Natural killer cell treated with Interleukin-12 subunit alpha and Interleukin-12 subunit beta and Interleukin-15 and Interleukin-18, amount 100 ng/mL, for 72 hours (primary cell): Measurements from ENCODE around the gene TTC22. TPM values are rescaled to one million over a fixed set of nuclear protein-coding genes. Genes with fewer than 3 reads are reported as not detected.

ENCODE experiments used
- ATAC-seq, 2 donors: fragments of 150-1000 bp; cut with Tn5 transposase in 1 of 2; sonication (Bioruptor Pico), chemical (Tn5 transposase) in 1 of 2; 2 replicates each; pipeline ENCODE4 v1.10.0; 2021
- DNase-seq: peaks from one replicate; pipeline ENCODE4 v3.0.0; 2022; ENCODE audit warnings: low spot score
- H3K27ac Mint-ChIP-seq, 2 donors: 1 replicate in 1 of 2; 2 replicates in 1 of 2; pipeline ENCODE4 v1.8.0; 2022; ENCODE audit warnings: mixed read lengths in 2 of 2, mild to moderate bottlenecking in 1 of 2, moderate library complexity in 1 of 2
- H3K27me3 Mint-ChIP-seq, 2 donors: 1 replicate in 1 of 2; 2 replicates in 1 of 2; pipeline ENCODE4 v1.8.0; 2022; ENCODE audit warnings: mixed read lengths in 2 of 2
- H3K36me3 Mint-ChIP-seq: one replicate; pipeline ENCODE4 v1.8.0; 2022; ENCODE audit warnings: mixed read lengths
- H3K4me1 Mint-ChIP-seq, 2 donors: 1 replicate in 1 of 2; 2 replicates in 1 of 2; pipeline ENCODE4 v1.8.0; 2022; ENCODE audit warnings: low read depth in 2 of 2, mixed read lengths in 2 of 2, mild to moderate bottlenecking in 1 of 2
- H3K4me3 Mint-ChIP-seq: one replicate; pipeline ENCODE4 v1.8.0; 2022; ENCODE audit warnings: mixed read lengths
- H3K9me3 Mint-ChIP-seq: 2 replicates; pipeline ENCODE4 v1.8.0; 2022; ENCODE audit warnings: mixed read lengths
- total RNA-seq, 2 donors: library from RNA; stranded (reverse); gene quantifications; one replicate each; pipeline ENCODE4 v1.2.3, GENCODE V29; 2022

TTC22 gene
- total RNA-seq, 2 donors from 2014 or later, result 1.5 to 2.1 TPM

DNA sequence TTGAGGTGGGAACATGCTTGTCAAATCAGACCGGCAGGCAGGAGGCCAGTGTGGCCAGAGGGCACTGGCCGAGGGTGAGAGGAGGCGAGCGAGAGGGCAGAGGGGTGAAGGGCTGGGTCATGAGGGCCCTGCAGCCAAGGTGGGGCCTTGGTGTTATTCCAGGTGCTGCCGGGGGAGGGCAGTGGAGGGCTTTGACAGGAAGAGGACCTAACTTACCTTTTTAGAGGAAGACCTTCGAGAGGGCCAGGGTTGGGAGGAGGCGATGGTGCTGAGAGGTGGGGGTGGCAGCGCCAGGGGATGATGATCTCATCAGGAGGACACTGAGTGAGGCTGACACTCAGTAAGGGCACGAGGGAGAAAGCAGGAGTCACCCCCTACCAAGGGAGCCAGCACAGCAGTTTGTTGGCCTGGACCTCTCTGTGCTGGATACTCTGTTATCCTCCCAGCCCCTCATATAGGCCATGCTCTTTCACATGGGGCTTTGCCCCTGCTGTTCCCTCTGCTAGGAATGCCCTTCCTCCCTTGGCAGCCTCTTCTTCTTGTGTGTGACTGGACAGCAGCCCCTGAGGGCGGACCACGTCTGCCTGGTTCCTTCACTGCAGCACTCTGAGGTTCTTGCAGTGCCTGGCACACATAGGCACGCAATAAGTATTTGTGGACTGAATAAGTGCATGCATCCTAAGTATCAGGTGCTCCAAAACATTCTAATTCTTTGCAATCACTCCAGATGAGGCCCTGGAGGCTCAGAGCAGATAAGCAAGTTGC, 7.5 kb upstream of the TTC22 start:
- peak; percentile 51 for DNase-seq
- no peak for ATAC-seq
- Mint-ChIP-seq H3K27ac (peak overlapping the region; percentile 69), H3K4me3 (peak overlapping the region; percentile 82), H3K4me1 (peaks cover 62 to 82% of the 10 kb centered on the region in 2 donors), H3K36me3 (no peaks in the 10 kb centered on the region), H3K9me3 (no peaks in the 10 kb centered on the region), H3K27me3 (no peaks in the 10 kb centered on the region)

DNA sequence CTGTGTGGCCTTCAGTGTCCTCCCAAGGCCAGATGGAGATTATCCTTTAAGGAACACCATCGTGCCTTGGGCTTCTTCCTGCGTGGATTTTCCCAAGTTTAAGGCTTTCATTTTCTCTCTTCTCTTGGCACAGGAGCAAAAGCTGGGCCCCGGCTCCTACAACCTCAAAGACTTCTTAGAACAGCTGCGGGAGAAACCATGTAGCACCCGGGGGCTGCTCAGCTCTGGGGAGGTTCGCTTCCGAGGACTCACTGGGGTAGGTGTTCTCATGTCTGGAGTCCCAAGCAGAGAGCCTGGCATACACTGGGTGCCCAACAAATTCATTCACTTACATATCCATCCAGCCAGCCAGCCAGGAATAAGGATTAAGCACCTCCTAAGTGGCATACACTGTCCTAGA, 6.6 kb upstream of the TTC22 start:
- peak overlapping the region; percentile 82 for H3K4me3 Mint-ChIP-seq
- ATAC-seq (no peak), DNase-seq (no peak)
- no peaks in the 10 kb centered on the region for H3K36me3 Mint-ChIP-seq
- H3K27ac Mint-ChIP-seq, result peak overlapping the region; percentile 69
- H3K9me3 Mint-ChIP-seq, result no peaks in the 10 kb centered on the region
- H3K4me1 Mint-ChIP-seq, result peaks cover 62 to 84% of the 10 kb centered on the region in 2 donors
- H3K27me3 Mint-ChIP-seq, result no peaks in the 10 kb centered on the region

DNA sequence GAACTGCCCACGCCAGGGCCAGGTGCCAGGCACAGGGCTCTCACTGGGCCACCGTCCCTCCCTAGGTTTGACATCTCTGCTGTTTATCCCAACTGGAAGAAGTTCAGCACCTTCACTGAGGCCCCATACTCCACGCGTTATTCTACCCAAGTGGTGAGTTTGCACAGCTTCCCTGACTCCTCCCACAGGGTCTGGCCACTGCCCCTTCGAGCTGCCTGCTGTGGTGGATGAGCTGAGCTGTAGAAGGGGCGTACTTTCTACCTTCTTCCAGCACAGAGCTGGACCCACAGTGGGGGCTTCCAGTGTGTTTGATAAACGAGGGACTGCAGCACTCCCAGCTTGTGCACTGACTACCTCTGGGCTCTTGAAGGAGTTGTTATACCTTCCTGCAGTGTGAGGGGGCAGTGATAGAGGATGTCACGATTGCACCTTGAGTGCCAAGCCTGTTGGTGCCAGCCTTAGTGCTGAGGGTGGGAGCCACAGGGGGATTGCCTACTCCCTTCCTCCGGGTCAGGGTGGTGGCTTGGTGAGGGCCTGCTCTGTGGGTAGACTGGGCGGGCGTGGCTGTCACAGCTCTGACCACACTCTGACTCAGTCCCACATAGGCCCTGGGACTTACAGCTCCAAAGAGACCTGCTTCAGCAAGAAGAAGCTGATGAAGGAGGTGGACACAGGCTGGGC, 5.9 kb upstream of the TTC22 start:
- Mint-ChIP-seq H3K4me3 (peak overlapping the region; percentile 82), H3K27ac (peak overlapping the region; percentile 69), H3K27me3 (no peaks in the 10 kb centered on the region), H3K9me3 (no peaks in the 10 kb centered on the region), H3K4me1 (peaks cover 58 to 79% of the 10 kb centered on the region in 2 donors), H3K36me3 (no peaks in the 10 kb centered on the region)
- peak; percentile 90 for DNase-seq
- ATAC-seq, result peak; percentile 94

DNA sequence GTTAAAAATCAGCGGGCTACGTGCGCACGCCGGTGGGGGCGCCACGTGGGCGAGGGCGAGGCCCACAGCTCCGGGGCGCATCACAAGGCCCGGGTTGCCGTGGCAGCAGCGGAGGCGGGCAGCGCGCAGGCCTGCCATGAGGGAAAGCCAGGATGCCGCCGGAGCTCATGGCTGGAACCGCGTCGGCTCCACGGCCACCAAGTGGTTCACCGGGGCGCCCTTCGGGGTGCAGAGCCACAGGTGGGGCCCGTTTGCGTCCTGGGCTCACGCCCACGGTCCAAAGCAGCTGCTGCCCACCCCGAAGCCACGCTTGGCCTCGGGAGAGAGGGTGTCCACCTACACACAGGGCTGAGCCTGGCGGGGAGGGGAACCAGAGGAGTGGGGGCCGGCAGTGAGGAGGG, 4.9 kb upstream of the TTC22 start:
- Mint-ChIP-seq H3K27ac (no peak overlapping the region), H3K9me3 (no peaks in the 10 kb centered on the region), H3K4me1 (peaks cover 64 to 83% of the 10 kb centered on the region in 2 donors), H3K36me3 (no peaks in the 10 kb centered on the region), H3K4me3 (no peak overlapping the region), H3K27me3 (no peaks in the 10 kb centered on the region)
- peak; percentile 60 for DNase-seq
- no peak for ATAC-seq

DNA sequence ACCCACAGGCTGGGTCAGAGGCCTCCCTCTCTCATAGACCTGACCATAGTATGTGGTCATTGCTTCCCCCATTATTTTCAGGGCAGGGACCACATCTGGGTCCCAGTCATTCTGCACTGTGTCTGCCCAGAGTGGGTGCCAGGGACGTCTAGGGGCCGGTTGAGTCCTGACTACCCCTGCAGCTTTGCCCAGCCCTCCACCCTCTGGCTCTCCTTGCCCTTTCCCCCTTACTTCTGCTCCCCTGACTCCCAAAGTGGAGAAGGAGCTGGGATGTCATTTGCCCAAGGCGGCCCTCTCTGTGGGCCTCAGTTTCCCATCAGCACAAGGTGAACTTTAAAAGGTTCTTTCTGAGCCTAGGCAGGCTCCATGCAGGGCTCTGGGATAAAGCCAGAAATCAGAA, 4.3 kb upstream of the TTC22 start:
- Mint-ChIP-seq H3K36me3 (no peaks in the 10 kb centered on the region), H3K27me3 (no peaks in the 10 kb centered on the region), H3K27ac (peak overlapping the region; percentile 83 to 93), H3K4me3 (peak overlapping the region; percentile 71), H3K9me3 (no peaks in the 10 kb centered on the region), H3K4me1 (peaks cover 64 to 78% of the 10 kb centered on the region in 2 donors)
- no peak for DNase-seq
- no peak for ATAC-seq

DNA sequence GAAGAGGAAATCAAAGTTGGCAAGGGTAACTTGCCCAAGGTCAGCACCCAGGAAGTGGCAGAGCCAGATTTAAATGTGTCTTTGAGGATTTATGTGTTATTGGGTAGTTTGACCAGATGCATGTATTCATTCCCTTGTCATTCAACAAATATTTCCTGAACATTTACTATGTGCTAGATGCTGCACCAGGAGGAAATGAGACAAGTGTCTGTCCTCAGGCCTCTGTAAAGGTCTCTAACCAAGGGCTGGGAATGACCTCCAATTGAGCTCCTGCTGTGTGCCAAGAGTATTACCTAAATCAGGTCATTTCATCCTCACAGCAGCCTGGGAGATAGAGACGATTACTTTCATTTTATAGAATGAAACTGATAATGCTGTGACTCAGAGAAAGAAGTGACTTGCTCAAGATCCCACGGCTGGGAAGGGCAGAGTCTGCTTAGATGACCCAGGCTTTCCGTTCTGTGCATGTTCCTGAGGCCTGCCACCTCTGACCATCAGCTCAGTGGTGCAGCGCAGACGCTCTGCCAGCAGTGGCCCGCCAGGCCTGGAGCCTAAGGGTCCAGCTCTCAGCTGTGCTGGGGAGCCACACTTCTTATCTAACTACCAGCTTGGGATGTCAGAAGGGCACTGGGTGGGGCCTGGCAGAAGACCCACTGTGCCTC, 3.5 kb upstream of the TTC22 start:
- H3K27ac Mint-ChIP-seq, result peak overlapping the region; percentile 83 to 93
- peaks cover 64 to 77% of the 10 kb centered on the region in 2 donors for H3K4me1 Mint-ChIP-seq
- ATAC-seq (peak; percentile 59 to 77), DNase-seq (no peak)
- no peaks in the 10 kb centered on the region for H3K9me3 Mint-ChIP-seq
- no peaks in the 10 kb centered on the region for H3K36me3 Mint-ChIP-seq
- no peaks in the 10 kb centered on the region for H3K27me3 Mint-ChIP-seq
- peak overlapping the region; percentile 71 for H3K4me3 Mint-ChIP-seq

DNA sequence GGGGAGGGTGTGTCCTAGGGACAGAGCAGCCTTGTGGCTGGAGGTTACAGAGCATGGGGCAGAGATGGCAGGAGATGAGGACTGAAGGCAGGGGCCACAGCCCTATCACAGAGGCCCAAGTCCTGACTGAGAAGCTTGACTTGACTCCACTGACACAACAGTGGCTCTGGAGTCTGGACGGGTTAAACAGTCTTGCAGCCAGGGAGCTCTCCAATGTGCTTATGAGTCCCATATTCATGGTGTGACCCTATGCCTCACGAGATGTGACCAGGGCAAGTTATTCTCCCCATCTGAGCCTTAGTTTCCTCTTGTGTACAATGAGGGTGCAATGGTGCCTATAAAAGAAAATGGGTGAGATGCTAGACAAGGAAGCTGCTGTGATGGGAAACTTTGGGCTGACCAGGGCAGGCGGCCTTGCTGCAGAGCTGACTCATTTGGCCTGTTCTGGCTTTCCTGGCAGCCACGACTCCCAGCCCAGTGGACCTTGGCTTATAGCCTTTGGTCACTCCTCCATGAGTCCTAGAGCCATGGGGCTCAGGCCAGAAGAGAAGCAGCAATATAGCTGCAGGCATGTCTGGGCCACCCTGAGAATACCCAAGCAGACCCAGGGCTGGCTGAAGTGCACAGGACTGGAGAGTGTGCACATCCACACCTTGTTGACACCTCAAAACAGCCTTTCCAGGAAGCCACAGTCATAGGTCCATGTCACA, 2.8 kb upstream of the TTC22 start:
- Mint-ChIP-seq H3K4me1 (peaks cover 69 to 80% of the 10 kb centered on the region in 2 donors), H3K27me3 (no peaks in the 10 kb centered on the region), H3K27ac (peak overlapping the region; percentile 83 to 93), H3K36me3 (no peaks in the 10 kb centered on the region), H3K9me3 (no peaks in the 10 kb centered on the region), H3K4me3 (peak overlapping the region; percentile 71)
- ATAC-seq (no peak), DNase-seq (no peak)

DNA sequence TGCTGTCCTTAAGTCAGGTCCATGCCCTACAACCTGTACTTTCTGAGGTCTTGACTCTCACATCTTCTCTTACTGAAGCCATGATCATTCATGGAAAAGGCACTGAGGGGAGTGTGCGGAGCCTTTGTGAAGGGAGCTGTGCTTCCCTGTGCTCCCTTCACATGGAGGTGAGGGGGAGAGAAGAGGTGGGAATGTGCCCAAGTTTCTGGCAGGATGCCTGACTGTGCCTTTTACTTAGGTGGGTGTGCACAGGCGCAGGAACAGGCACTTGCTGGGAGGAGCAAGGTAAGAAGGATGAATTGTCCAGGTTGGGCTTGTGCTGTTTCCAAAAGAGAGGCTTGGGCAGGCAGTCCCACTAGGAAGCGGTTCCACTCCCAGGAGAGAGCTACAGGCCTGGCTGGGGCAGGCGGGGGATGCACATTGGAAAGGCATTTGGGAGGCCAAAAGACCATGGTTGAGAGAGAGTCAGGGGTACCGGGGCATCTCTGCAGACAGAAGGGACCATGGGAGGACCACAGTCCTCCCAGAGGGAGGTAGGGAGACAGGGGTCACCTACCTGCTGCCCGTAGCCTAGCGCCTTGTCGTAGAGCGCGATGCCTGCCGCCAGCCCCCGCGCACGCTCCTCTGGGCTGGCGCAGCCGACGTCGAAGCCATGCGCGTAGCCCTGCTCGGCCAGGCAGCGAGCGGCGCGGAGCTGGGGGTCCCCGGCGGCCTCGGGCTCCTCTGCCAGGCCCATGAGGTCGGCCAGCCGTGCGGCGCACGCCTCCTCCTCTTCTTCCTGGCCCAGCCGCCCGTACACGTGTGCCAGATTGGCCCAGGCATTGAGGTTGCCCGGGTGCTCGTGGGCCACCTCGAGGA, 853 bp downstream of the TTC22 start:
- ATAC-seq (no peak), DNase-seq (no peak)
- Mint-ChIP-seq H3K27me3 (no peaks in the 10 kb centered on the region), H3K4me1 (peaks cover 71 to 81% of the 10 kb centered on the region in 2 donors), H3K27ac (peak overlapping the region; percentile 91 to 96), H3K4me3 (peak overlapping the region; percentile 86), H3K36me3 (no peaks in the 10 kb centered on the region), H3K9me3 (no peaks in the 10 kb centered on the region)

DNA sequence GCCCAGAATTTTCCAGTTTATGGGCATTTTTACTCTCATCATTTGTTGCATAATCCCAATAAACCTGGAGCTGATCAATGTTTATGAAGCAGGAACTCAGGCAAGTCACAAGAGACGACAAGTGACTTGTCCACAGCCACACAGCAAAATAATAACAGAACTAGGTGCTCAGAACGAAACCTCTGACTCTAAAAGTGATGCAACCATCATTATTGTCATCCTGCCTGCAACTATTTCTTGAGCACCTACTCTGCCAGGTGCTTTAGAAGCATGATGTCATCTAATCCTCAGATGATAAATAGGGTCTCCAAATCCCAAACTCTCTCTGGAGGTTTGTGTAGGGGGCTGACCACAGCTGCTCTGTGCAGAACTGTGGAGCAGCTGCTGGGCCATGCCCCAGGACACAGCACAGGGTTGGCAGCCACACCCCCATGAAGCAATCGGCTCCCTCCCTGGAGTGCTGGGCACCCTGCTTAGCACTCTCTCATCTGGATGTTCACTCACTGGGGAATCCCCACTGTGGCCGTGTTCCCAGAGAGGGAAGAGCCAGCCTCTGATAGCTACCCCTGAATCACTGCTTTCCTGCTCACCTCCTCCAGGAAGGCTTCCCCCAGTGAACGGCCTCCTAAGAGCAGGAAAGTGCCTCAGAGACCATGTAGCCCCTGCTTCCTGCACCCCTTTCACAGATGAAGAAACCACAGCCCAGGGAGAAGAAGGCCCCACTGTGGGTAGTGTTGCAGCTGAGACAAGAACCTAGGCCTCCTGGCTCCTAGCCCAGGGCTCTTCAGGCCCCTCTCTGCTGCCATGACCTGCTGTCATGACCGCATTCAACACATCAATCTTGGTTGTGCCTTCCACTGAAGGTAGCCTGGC, 2.1 kb downstream of the TTC22 start:
- ATAC-seq (peak; percentile 78 to 90), DNase-seq (peak; percentile 85)
- H3K4me1 Mint-ChIP-seq, result peaks cover 67 to 71% of the 10 kb centered on the region in 2 donors

DNA sequence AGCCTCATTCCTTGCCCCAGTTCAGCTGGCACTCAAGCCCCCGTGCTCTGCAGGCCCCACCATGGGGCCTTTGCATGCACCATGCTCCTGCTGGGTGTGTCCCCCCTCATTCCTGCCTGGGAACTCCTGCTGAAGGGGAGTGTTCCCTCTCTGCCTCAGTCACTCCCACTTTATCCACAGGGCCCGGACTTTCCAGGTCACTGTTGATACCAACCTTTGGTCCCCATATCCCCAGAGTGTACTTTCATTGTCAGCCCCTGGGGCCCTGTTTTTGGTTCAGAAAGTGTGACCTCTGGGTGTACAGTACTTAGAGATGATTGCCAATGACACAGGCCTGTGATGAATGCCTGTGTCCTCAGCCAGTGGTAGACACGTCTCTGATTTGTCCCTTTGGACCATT, 2.9 kb downstream of the TTC22 start:
- H3K27ac Mint-ChIP-seq, result peak overlapping the region; percentile 91 to 96
- H3K4me1 Mint-ChIP-seq, result peaks cover 62 to 63% of the 10 kb centered on the region in 2 donors
- H3K4me3 Mint-ChIP-seq, result peak overlapping the region; percentile 86
- DNase-seq (peak; percentile 42), ATAC-seq (no peak)
- H3K36me3 Mint-ChIP-seq, result no peaks in the 10 kb centered on the region
- no peaks in the 10 kb centered on the region for H3K27me3 Mint-ChIP-seq
- H3K9me3 Mint-ChIP-seq, result no peaks in the 10 kb centered on the region

More for the DNA sequence above, 2.1 kb downstream of the TTC22 start:
- Mint-ChIP-seq H3K9me3 (no peaks in the 10 kb centered on the region), H3K4me3 (peak overlapping the region; percentile 86), H3K36me3 (no peaks in the 10 kb centered on the region), H3K27me3 (no peaks in the 10 kb centered on the region), H3K27ac (peak overlapping the region; percentile 91 to 96)

DNA sequence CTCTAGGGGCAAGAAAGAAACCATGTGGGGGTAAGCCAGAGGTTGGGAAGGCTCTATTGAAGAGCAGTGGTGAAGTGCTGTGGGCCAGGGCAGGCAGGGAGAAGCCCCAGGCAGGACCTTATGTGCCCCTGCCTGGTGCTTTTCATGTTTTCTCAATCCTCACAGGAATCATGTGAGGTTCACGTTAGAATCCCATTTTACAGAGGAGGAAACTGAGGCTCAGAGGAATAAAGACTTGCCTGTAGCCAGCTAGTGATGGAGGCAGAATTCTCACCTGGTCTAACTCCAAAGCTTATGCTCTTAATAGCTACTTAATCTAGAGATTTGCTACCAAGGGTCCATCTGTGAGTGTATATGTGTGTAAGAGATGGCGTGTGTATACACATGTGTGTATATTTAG, 4.2 kb downstream of the TTC22 start:
- ATAC-seq (no peak), DNase-seq (peak; percentile 8)
- Mint-ChIP-seq H3K4me1 (peaks cover 55 to 56% of the 10 kb centered on the region in 2 donors), H3K36me3 (no peaks in the 10 kb centered on the region), H3K4me3 (peak overlapping the region; percentile 20), H3K9me3 (no peaks in the 10 kb centered on the region), H3K27me3 (no peaks in the 10 kb centered on the region), H3K27ac (peak overlapping the region; percentile 91 to 96)

DNA sequence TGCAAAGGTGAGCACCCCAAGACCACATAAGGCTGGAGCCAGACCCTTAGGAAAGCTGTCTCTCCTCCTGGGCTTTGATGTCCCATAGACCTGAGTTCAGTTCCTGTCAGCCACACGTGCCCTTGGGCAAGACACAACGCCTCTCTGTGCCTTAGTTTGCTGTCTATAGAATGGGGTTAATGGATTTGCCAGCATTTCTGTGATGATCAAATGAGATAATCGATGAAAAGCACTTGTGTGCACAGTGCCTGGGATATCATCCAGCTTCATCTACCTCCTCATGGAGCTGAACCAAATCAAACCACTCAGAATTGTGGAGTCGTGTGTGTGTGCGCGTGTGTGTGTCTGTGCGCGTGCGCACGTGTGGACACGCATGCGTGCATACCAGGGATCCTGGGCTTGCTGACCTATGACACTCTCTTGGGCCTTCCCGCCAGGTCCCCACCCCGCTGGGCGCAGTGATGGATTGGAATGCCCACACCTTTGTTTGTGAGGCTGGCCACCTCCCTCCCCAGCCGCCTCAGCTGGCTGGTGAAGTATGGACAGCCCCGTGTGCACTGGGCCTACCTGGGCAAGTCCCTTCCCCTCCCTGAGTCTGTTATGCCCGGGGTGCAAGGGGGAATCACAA, 5.2 kb downstream of the TTC22 start:
- H3K27ac Mint-ChIP-seq, result peak overlapping the region; percentile 91 to 96
- DNase-seq (no peak), ATAC-seq (no peak)
- H3K4me1 Mint-ChIP-seq, result peaks cover 50 to 52% of the 10 kb centered on the region in 2 donors
- no peak overlapping the region for H3K4me3 Mint-ChIP-seq
- H3K36me3 Mint-ChIP-seq, result no peaks in the 10 kb centered on the region
- H3K27me3 Mint-ChIP-seq, result no peaks in the 10 kb centered on the region
- no peaks in the 10 kb centered on the region for H3K9me3 Mint-ChIP-seq
